ENCODE results near the gene NEURL1. TPM values are rescaled to one million over a fixed set of nuclear protein-coding genes. Genes with fewer than 3 reads are reported as not detected.

NEURL1 gene
- polyA plus RNA-seq, 1 experiment = 0.58 TPM

DNA sequence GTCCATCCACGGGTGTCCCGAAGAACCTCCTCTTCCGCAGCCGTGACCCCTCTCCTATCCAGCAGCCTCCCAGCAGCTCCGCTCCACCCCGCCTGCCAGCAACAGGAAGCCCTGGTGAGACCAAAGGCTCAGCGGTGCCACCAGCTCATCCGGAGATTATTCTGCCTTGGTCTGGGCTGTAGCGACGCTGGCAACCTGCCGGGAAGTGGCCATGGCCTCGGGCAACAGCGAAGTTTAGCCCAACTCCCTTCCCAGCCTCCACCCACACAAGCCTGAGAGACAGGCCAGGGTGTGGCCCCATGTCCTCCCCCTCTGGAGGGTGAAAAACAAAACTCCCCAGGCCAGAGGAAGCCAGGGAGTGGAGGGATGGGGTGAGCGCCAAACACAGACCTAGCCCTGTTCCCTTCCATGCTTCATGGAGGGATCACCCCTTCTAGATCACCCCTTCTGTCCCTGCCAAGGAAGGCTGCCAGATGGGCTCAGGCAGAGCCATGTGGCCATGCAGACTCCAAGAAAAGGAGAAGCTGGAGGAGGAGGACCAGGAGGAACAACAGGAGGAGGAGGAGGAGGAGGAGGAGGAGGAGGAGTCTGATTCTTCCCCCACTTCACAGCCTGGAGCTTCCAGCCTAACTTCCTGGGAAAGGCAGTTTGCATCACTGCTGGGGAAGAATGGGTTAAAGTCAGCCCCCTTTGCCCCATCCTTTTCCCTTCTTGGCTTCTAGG, 42.3 kb upstream of the NEURL1 start:
- DNase-seq (ENCODE audit: low read depth) = no peak
- ChIA-PET CTCF (interaction anchor here (0.8 to 4.1 kb wide), 4 partner anchors 30 to 50 kb away, joined by 3 to 32 read pairs (median 7); no protein-coding TSS in a partner anchor), POLR2A (no interaction called here)
- TF ChIP-seq, protein P1, sequence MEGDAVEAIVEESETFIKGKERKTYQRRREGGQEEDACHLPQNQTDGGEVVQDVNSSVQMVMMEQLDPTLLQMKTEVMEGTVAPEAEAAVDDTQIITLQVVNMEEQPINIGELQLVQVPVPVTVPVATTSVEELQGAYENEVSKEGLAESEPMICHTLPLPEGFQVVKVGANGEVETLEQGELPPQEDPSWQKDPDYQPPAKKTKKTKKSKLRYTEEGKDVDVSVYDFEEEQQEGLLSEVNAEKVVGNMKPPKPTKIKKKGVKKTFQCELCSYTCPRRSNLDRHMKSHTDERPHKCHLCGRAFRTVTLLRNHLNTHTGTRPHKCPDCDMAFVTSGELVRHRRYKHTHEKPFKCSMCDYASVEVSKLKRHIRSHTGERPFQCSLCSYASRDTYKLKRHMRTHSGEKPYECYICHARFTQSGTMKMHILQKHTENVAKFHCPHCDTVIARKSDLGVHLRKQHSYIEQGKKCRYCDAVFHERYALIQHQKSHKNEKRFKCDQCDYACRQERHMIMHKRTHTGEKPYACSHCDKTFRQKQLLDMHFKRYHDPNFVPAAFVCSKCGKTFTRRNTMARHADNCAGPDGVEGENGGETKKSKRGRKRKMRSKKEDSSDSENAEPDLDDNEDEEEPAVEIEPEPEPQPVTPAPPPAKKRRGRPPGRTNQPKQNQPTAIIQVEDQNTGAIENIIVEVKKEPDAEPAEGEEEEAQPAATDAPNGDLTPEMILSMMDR (IDR thresholded peaks at IDR 0.05; ENCODE audit: insufficient read depth, low read depth, low read length) = no peak
- Histone ChIP-seq H3K36me3 (ENCODE audit: control insufficient read depth, insufficient read depth, low read length) (peaks cover 21% of the 10 kb centered on the region), H3K4me3 (ENCODE audit: low read depth, low read length) (peak overlapping the region; percentile 71), H3K27me3 (ENCODE audit: control insufficient read depth, insufficient read depth, low read length) (no peaks in the 10 kb centered on the region)

DNA sequence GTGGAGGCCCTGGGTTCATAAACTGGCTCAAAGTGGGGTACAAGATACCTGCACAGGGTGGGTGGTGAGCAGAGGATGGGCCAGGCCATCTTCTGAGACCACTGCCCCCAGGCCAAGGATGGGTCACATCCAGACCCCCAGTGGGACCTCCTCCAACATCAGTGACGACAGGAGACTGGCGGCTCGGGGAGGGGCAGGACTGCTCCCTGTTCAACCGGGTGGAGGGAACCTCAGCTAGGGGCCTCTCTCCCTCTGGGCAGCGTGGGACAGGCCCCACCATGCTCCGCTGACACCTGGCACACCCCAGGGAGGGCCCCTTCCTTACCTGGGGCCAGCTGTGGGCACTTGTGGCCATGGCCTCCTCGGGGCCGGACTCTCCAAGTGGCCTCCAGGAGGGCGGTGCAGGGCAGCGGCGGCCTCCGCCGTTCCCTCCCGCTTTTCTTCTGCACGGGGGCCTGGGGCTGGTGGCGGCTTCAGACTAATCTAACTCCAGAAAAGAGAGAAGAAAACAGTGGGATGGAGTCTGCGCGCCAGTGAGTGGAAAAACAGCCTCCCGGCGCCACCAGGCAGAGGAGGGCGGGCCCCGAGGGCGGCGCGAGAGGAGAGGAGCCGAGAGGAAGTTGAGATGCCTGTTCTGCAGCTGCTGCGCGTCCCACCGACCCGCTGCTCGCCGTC, 41.5 kb upstream of the NEURL1 start, which contains the start of gene CALHM2:
Gene CALHM2, minus strand, starts transcription at position 540 of the 675 bp plus-strand sequence. CDS start 2,429 bp downstream, outside the sequence.
- POLR2A ChIA-PET = no interaction called here

DNA sequence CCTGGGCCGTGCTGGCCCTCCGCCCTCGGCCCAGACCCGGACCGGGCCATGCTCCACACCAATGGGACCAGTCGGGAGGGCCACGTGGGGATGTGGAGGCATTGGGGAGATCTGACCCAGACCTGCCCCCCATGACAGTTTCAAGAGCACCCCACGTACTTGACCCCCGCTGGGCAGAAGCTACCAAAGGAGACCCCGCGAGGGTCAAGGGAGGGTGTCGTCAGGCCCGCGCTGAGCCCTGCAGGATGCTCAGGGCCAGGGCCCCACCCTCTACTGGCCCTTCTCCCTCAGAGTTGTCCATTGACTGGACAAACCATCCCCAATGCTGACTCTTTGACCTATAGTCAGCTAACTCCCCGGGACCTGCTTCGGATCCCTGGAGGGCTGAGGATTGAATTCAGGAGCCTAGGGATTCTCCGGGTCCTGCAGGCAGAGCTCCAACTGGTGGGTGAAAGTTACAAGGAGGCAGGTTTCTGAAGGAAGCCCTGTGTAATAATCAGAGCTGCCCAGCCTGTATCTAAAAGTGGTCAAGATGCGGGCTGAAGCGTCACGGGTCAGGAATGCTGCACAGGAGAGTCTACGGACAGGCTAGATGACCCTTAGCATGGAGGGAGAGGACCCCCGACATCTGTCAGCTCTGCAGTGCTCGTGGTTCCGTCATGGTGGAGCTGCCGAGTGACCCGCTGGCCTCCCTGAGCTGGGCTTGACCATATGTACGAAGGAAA, 40.8 kb upstream of the NEURL1 start:
- POLR2A ChIA-PET = no interaction called here
- no peak for DNase-seq (ENCODE audit: low read depth)
- Histone ChIP-seq H3K4me3 (ENCODE audit: low read depth, low read length) (peak overlapping the region; percentile 71), H3K27me3 (ENCODE audit: control insufficient read depth, insufficient read depth, low read length) (no peaks in the 10 kb centered on the region), H3K36me3 (ENCODE audit: control insufficient read depth, insufficient read depth, low read length) (peaks cover 14% of the 10 kb centered on the region)
- CTCF ChIA-PET = interaction anchor here (0.9 to 4.1 kb wide), 5 partner anchors 28 to 36 kb away, joined by 3 to 32 read pairs (median 5); no protein-coding TSS in a partner anchor
- TF ChIP-seq, protein P1 (IDR thresholded peaks at IDR 0.05; ENCODE audit: insufficient read depth, low read depth, low read length) = no peak

More for the DNA sequence above, 41.5 kb upstream of the NEURL1 start, which contains the start of gene CALHM2:
- H3K36me3 ChIP-seq (ENCODE audit: control insufficient read depth, insufficient read depth, low read length) = peaks cover 19% of the 10 kb centered on the region
- TF ChIP-seq, protein P1 (IDR thresholded peaks at IDR 0.05; ENCODE audit: insufficient read depth, low read depth, low read length) = no peak
- no peaks in the 10 kb centered on the region for H3K27me3 ChIP-seq (ENCODE audit: control insufficient read depth, insufficient read depth, low read length)
- no peak for DNase-seq (ENCODE audit: low read depth)
- CTCF ChIA-PET = interaction anchor here (0.8 to 4.1 kb wide), 5 partner anchors 29 to 50 kb away, joined by 3 to 32 read pairs (median 4); no protein-coding TSS in a partner anchor
- H3K4me3 ChIP-seq (ENCODE audit: low read depth, low read length) = peak within 1 kb of the TSS; percentile 71

DNA sequence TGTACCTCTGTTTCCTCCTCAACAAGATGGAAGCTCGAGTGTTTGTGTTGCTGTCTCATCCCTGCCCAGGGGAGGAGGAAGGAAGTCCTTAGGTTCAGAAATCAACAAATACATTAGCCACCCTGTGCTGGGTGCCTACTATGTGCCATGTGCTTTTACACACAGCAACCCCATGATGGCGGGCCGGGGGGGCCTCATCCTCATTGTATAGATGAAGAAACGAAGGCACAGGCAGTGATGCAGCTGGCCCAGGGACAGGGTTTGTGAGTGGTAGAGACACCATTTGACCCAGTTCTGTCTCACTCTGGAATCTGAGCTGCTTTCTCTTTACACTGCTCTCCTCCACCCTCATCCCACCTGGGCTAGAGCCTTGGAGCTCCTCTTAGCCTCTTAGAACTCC, 39.5 kb upstream of the NEURL1 start:
- TF ChIP-seq, protein P1 (IDR thresholded peaks at IDR 0.05; ENCODE audit: insufficient read depth, low read depth, low read length) = no peak
- Histone ChIP-seq H3K36me3 (ENCODE audit: control insufficient read depth, insufficient read depth, low read length) (peaks cover 12% of the 10 kb centered on the region), H3K27me3 (ENCODE audit: control insufficient read depth, insufficient read depth, low read length) (no peaks in the 10 kb centered on the region), H3K4me3 (ENCODE audit: low read depth, low read length) (no peak overlapping the region)
- POLR2A ChIA-PET = no interaction called here
- CTCF ChIA-PET = interaction anchor here (1.0 kb wide), 1 partner anchor 26 kb away, joined by 3 read pairs; no protein-coding TSS in a partner anchor
- DNase-seq (ENCODE audit: low read depth) = no peak
